Caco-2 (cell line): ENCODE data around the gene NOL12. TPM values are rescaled to one million over a fixed set of nuclear protein-coding genes. Genes with fewer than 3 reads are reported as not detected.

Experiments
- BruUV-seq: library from RNA; stranded (reverse); fragments of 400-500 nt; replicated peaks from 2 replicates; lab custom pipeline; 2021; lab: Mats Ljungman, UMichigan
- CTCF ChIA-PET: fragments of 300-600 bp; sonication (Branson Sonifier 250); formaldehyde crosslinking; loops from one replicate; lab custom pipeline; 2022; ENCODE audit warnings: antibody characterized with exemption; lab: Charles Lee
- POLR2A ChIA-PET: fragments of 300-600 bp; sonication (Branson Sonifier 250); formaldehyde crosslinking; loops from one replicate; lab custom pipeline; 2022; ENCODE audit warnings: antibody characterized with exemption; lab: Charles Lee
- DNase-seq, 2 experiments: peaks; one replicate each; pipeline versions ENCODE4 v3.0.0 to v3.0.0-alpha.2; 2020 to 2022
- H3K27me3 ChIP-seq: replicated peaks from 2 replicates; pipeline ENCODE4 v1.6.0; 2011; ENCODE audit warnings: low read length; ENCODE audit not compliant: control insufficient read depth, insufficient read depth
- H3K36me3 ChIP-seq: 2 replicates; pipeline ENCODE4 v1.5.1; 2011; ENCODE audit warnings: low read length; ENCODE audit not compliant: control insufficient read depth, insufficient read depth
- H3K4me1 ChIP-seq: fragments of 250-450 bp; sonication (Bioruptor Pico); 2 replicates; pipeline ENCODE4 v1.5.1; 2020; ENCODE audit warnings: mild to moderate bottlenecking
- H3K4me3 ChIP-seq: 2 replicates; pipeline ENCODE4 v1.5.1; 2011; ENCODE audit warnings: low read depth, mild to moderate bottlenecking, control low read depth, low read length
- H3K9me3 ChIP-seq: fragments of 250-450 bp; sonication (Bioruptor Pico); 2 replicates; pipeline ENCODE4 v1.5.1; 2020; ENCODE audit warnings: mild to moderate bottlenecking, moderate library complexity
- H3K27ac Mint-ChIP-seq: one replicate; pipeline ENCODE4 v1.8.0; 2022; ENCODE audit warnings: mixed read lengths; ENCODE audit not compliant: unreplicated experiment
- H3K27me3 Mint-ChIP-seq: one replicate; pipeline ENCODE4 v1.8.0; 2022; ENCODE audit warnings: mixed read lengths; ENCODE audit not compliant: insufficient read depth, unreplicated experiment
- H3K36me3 Mint-ChIP-seq: one replicate; pipeline ENCODE4 v1.8.0; 2022; ENCODE audit warnings: mild to moderate bottlenecking, mixed read lengths; ENCODE audit not compliant: insufficient read depth, unreplicated experiment
- H3K4me1 Mint-ChIP-seq: one replicate; pipeline ENCODE4 v1.8.0; 2022; ENCODE audit warnings: low read depth, mixed read lengths; ENCODE audit not compliant: unreplicated experiment
- H3K4me3 Mint-ChIP-seq: one replicate; pipeline ENCODE4 v1.8.0; 2022; ENCODE audit warnings: mild to moderate bottlenecking, moderate library complexity, mixed read lengths; ENCODE audit not compliant: unreplicated experiment
- H3K9me3 Mint-ChIP-seq: one replicate; pipeline ENCODE4 v1.8.0; 2022; ENCODE audit warnings: mixed read lengths; ENCODE audit not compliant: unreplicated experiment
- intact Hi-C: fragments of 100-400 bp; cut with micrococcal nuclease; formaldehyde crosslinking; loops from one replicate; pipeline ENCODE4 v1.10.0; 2022; ENCODE audit not compliant: unreplicated experiment
- total RNA-seq: library from RNA; stranded (reverse); gene quantifications from 2 replicates; pipeline ENCODE4 v1.2.3, GENCODE V29; 2022
- TF ChIP-seq, protein P1 (sequence below), 2 experiments: fragments of 200-600 bp in 1 of 2; IDR thresholded peaks; 1 replicate in 1 of 2; 2 replicates in 1 of 2; pipeline versions ENCODE4 v1.5.1 to v1.8.0; 2011 to 2022; ENCODE audit warnings: antibody characterized with exemption in 1 of 2, control low read depth in 1 of 2, inconsistent platforms in 1 of 2, low read depth in 1 of 2, low read length in 1 of 2, mild to moderate bottlenecking in 1 of 2, moderate library complexity in 1 of 2; ENCODE audit not compliant: insufficient read depth in 1 of 2, severe bottlenecking in 1 of 2, unreplicated experiment in 1 of 2

The NOL12 gene
- total RNA-seq, 1 experiment from 2014 or later, result 20.2 TPM

- no peaks in the 10 kb centered on the region for H3K9me3 Mint-ChIP-seq
- peak within 1 kb of the TSS; percentile 62 for H3K27ac Mint-ChIP-seq
- no peaks in the 10 kb centered on the region for H3K36me3 ChIP-seq
- H3K4me1 ChIP-seq, result peaks cover 13% of the 10 kb centered on the region; the same call in 1 of the 2 replicates
- peak within 1 kb of the TSS; percentile 20 for H3K4me3 ChIP-seq
- intact Hi-C loops, result loop anchor here (1.0 to 2.0 kb wide), 3 partner anchors 11 to 54 kb away; partner anchors contain the start of gene NOL12
- POLR2A ChIA-PET, result interaction anchor here (0.7 kb wide), 1 partner anchor 108 kb away, joined by 3 read pairs; a partner anchor contains a TSS
- TF ChIP-seq, protein P1, sequence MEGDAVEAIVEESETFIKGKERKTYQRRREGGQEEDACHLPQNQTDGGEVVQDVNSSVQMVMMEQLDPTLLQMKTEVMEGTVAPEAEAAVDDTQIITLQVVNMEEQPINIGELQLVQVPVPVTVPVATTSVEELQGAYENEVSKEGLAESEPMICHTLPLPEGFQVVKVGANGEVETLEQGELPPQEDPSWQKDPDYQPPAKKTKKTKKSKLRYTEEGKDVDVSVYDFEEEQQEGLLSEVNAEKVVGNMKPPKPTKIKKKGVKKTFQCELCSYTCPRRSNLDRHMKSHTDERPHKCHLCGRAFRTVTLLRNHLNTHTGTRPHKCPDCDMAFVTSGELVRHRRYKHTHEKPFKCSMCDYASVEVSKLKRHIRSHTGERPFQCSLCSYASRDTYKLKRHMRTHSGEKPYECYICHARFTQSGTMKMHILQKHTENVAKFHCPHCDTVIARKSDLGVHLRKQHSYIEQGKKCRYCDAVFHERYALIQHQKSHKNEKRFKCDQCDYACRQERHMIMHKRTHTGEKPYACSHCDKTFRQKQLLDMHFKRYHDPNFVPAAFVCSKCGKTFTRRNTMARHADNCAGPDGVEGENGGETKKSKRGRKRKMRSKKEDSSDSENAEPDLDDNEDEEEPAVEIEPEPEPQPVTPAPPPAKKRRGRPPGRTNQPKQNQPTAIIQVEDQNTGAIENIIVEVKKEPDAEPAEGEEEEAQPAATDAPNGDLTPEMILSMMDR (IDR thresholded peaks at IDR 0.05; ENCODE audit: insufficient read depth in 1 of 2, low read depth in 1 of 2, low read length in 1 of 2, severe bottlenecking in 1 of 2, unreplicated experiment in 1 of 2), result peak; percentile 51 to 80
- H3K27me3 ChIP-seq, result no peaks in the 10 kb centered on the region
- no peaks in the 10 kb centered on the region for H3K9me3 ChIP-seq
- CTCF ChIA-PET, result interaction anchor here (0.6 to 3.1 kb wide), 7 partner anchors 9 to 84 kb away, joined by 3 to 24 read pairs (median 5); partner anchors contain the start of gene NOL12
- BruUV-seq, result no TSS peak
- peak; percentile 98 for DNase-seq
- H3K4me3 Mint-ChIP-seq, result peak within 1 kb of the TSS; percentile 55
- H3K4me1 Mint-ChIP-seq, result peaks cover 13% of the 10 kb centered on the region
- peaks cover 5% of the 10 kb centered on the region for H3K36me3 Mint-ChIP-seq
- H3K27me3 Mint-ChIP-seq, result no peaks in the 10 kb centered on the region
Measured at GRCh38 chr22:37696657-37697537, 10.8 kb downstream of the NOL12 start, which contains the start of gene TRIOBP. TRIOBP (plus strand) TSS chr22:37697048; CDS start chr22:37701366, 4,318 bp downstream.

DNA sequence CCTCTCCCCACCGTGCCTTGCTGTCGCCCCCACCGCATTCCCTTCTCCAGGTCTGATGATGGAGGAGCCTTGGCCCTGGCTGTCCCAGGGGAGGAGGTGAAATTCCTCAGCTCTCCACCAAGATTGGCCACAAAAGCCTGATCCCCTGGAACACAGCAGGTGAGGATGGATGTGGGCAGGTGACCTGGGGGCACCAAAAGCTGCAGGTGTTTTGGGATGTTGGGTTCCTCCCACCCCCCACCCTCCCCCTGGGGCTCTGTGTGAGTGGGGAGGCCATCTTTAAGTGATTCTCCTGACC lies 11.3 kb downstream of the NOL12 start:
- POLR2A ChIA-PET, result interaction anchor here (0.7 kb wide), 1 partner anchor 108 kb away, joined by 3 read pairs; a partner anchor contains a TSS
- CTCF ChIA-PET, result interaction anchor here (0.7 to 3.1 kb wide), 5 partner anchors 11 to 84 kb away, joined by 3 to 24 read pairs (median 5); partner anchors contain the start of gene NOL12
- Histone ChIP-seq H3K27me3 (no peaks in the 10 kb centered on the region), H3K36me3 (no peaks in the 10 kb centered on the region), H3K4me1 (peaks cover 13% of the 10 kb centered on the region; the same call in 1 of the 2 replicates), H3K4me3 (no peak overlapping the region), H3K9me3 (no peaks in the 10 kb centered on the region)
- DNase-seq, result no peak
- TF ChIP-seq, protein P1 (IDR thresholded peaks at IDR 0.05; ENCODE audit: insufficient read depth in 1 of 2, low read depth in 1 of 2, low read length in 1 of 2, severe bottlenecking in 1 of 2, unreplicated experiment in 1 of 2), result no peak
- peaks cover 13% of the 10 kb centered on the region for H3K4me1 Mint-ChIP-seq
- H3K27me3 Mint-ChIP-seq, result no peaks in the 10 kb centered on the region
- H3K36me3 Mint-ChIP-seq, result peaks cover 5% of the 10 kb centered on the region
- intact Hi-C loops, result loop anchor here (2.0 kb wide), 1 partner anchor 35 kb away; no protein-coding TSS in a partner anchor
- no peak overlapping the region for H3K4me3 Mint-ChIP-seq
- no TSS peak for BruUV-seq
- H3K27ac Mint-ChIP-seq, result no peak overlapping the region
- H3K9me3 Mint-ChIP-seq, result no peaks in the 10 kb centered on the region

GRCh38 chr22:37701141-37701786 lies 15.1 kb downstream of the NOL12 start:
- no peaks in the 10 kb centered on the region for H3K27me3 ChIP-seq
- no peaks in the 10 kb centered on the region for H3K9me3 Mint-ChIP-seq
- no peaks in the 10 kb centered on the region for H3K36me3 Mint-ChIP-seq
- POLR2A ChIA-PET, result no interaction called here
- peaks cover 8% of the 10 kb centered on the region for H3K4me1 Mint-ChIP-seq
- no peaks in the 10 kb centered on the region for H3K27me3 Mint-ChIP-seq
- no TSS peak for BruUV-seq
- H3K27ac Mint-ChIP-seq, result no peak overlapping the region
- TF ChIP-seq, protein P1 (IDR thresholded peaks at IDR 0.05; ENCODE audit: insufficient read depth in 1 of 2, low read depth in 1 of 2, low read length in 1 of 2, severe bottlenecking in 1 of 2, unreplicated experiment in 1 of 2), result no peak
- no peak overlapping the region for H3K4me3 ChIP-seq
- H3K4me1 ChIP-seq, result peaks cover 13% of the 10 kb centered on the region; the same call in 1 of the 2 replicates
- no peaks in the 10 kb centered on the region for H3K9me3 ChIP-seq
- intact Hi-C loops, result no loop called here
- no peak for DNase-seq
- no peak overlapping the region for H3K4me3 Mint-ChIP-seq
- no peaks in the 10 kb centered on the region for H3K36me3 ChIP-seq
- CTCF ChIA-PET, result no interaction called here
